ENCODE data around the gene AGO4. TPM values are rescaled to one million over a fixed set of nuclear protein-coding genes. Genes with fewer than 3 reads are reported as not detected.
"Not testable (repeated sequence)": the region's sequence is repeated elsewhere in the genome, so short reads cannot be mapped to it uniquely, and the experiment has no call there.

AGO4 gene
- 10 to 100 TPM; 16.2 to 35.2 (median 24.9) TPM for polyA plus RNA-seq (ENCODE audit: insufficient read length in 4 of 4)

DNA sequence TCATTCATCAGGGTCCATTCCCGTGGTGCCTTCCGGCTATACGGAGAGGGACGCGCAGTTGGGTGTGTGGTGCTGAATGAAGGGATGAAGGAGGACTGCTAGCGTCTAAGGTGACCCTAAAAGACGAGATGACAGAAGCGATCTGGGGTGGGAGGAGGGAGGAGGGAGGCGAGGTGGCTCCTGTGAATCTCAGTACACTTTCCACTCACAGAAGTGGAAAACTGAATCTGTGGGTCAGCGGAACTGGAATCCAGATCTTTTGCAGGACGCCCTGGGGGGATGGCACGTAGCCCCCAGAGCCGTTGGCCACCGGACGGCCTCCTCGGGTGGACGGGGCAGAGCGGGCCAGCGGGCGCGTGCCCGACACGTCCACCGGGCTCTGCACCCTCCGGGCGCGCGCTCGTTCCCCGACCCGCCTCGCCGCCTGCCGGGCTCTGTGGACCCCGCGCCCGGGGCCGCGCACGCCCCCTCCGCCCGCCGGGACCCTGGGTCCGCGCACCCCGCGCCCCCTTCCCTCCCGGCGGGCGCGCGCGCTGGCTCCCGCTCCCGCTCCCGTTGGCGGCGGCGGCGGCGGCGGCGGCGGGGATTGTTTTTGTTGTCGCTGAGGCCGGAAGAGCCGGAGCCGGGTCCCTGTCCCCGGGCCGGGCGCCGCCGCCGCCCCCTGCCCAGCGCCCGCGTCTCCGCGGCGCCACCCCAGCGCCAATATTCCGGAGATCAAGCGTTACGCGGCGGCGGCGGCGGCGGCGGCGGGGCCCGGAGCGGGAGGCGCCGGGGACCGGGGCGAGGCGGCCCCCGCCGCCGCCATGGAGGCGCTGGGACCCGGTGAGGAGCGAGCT lies at the start of gene AGO4:
AGO4 (plus strand) TSS at position 403 of the 836 bp plus-strand sequence; CDS start at position 804, 401 bp downstream.
- DNase-seq (ENCODE audit: low read depth in 4 of 4, low spot score in 2 of 4): peak in 3 of 4 donors; percentile 39 to 51 (median 41)

DNA sequence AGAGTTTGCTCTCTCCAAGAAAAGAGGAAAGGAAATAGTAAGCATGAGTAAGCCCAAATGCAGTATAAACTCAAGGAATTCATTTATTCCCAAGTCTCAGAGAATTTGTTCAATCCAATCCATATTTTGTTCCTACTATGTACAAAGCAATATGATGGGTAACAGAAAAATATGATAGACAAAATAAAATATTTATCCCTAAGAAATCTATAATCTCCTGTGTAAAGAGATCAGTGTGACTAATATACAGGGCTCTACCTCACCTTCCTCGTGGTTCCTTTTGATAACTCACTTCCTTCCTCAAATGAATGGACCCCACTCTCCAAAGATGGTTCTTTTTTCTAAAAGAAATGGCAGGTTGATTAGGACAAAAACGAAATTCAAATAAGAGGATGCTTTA lies 45.7 kb upstream of the AGO4 start:
- DNase-seq (ENCODE audit: low read depth in 4 of 4, low spot score in 2 of 4): no peak

GRCh38 chr1:35763201-35763600 lies 44.6 kb upstream of the AGO4 start:
- DNase-seq (ENCODE audit: low read depth in 4 of 4, low spot score in 2 of 4): no peak

- no peak for DNase-seq (ENCODE audit: low read depth in 4 of 4, low spot score in 2 of 4)
Measured at GRCh38 chr1:35764283-35764682, 43.5 kb upstream of the AGO4 start.

DNA sequence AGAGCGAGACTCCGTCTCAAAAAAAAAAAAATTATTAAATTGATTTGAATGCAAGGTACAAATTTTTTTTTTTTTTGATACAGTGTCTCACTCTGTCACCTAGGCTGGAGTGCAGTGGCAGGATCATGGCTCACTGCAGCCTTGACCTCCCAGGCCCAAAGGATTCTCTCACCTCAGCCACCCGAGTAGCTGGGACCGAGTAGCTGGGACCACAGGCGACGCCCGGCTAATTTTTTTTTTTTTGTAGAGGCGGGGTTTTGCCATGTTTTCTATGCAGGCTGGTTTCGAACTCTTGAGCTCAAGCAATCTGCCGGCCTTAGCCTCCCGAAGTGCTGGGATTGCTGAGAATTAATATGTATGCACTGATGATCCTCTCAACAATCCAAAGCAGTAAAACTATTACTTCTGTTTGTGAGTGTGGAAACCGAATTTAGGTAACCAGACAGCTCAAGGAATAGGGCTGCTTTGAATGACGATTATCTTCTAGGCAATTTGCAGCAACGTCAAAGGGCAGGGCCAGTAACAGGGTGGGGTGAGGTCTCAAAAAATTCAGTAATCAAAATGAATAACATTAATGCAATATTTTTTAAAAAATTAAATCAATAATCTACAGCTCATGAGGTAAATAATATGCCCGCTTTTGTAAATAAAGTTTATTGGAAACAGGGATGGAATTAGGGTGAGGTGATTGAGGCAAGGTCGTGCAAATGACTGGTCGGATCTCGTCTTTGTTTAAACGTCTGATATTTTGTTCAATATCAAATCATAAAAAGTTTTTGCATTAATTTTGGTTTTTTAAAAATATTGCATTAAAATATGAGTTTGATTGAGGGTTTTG lies 39.2 kb upstream of the AGO4 start:
- DNase-seq (ENCODE audit: low read depth in 4 of 4, low spot score in 2 of 4): peak in 1 of 4 donors; percentile 2

GRCh38 chr1:35769188-35769758 lies 38.5 kb upstream of the AGO4 start:
- peak; percentile 62 to 89 (median 77) for DNase-seq (ENCODE audit: low read depth in 4 of 4, low spot score in 2 of 4)

GRCh38 chr1:35773711-35774110 lies 34.1 kb upstream of the AGO4 start:
- no peak for DNase-seq (ENCODE audit: low read depth in 4 of 4, low spot score in 2 of 4)

DNA sequence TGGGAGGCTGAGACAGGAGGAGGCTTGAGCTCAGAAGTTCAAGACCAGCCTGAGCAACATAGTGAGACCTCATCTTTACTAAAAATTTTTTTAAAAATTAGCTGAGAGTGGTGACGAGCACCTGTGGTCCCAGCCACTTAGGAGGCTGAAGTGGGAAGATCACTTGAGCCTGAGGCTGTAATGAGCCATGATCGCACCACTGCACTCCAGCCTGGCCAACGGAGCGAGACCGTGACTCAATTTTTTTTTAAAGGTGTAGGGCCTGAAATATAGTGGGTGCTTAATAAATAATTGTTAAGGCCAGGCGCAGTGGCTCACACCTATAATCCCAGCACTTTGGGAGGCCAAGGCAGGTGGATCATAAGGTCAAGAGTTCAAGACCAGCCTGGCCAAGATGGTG lies 31.6 kb upstream of the AGO4 start:
- not testable (repeated sequence) for DNase-seq (ENCODE audit: low read depth in 4 of 4, low spot score in 2 of 4)

DNA sequence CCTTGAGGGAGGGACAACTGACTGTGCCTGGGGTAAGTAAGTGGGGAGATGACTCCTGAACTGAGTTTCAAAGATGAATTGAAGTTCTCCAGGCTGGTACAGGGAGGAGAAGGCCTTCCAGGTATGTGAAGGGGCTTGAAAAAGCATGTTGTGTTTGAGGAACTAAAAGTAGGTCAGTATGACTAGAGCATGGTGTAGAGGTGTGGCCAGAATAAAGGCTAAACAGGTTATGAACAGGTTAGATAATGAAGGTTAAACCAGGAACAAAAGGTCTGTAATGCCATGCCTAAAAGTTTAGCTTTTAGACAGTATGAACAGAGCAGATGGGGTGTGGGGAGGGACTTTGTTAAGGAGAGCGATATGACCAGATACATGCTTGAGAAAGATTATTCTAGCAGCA lies 30.7 kb upstream of the AGO4 start:
- no peak for DNase-seq (ENCODE audit: low read depth in 4 of 4, low spot score in 2 of 4)

DNA sequence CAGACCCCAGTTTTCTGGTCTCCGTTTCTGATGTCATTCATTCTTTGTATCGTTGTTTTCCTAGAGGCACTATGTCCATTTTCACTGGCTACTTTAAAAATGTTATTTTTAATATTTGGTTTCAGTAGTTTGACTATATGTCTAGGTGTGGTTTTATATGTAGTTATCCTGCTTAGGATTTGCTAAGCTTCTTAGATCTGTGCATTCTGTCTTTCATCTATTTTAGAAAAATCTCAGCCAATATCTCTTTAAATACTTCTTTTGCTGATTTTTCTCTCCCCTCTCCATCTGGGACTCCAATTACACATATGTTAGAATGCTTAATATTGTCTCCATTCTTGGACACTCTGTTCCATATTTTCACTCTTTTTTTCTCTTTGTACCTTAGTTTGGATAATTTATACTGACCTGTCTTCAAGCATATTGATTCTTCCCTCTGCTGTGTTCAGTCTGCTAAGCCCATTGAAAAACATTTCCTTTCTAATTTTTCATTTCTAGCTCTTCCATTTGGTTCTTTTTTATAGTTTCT lies 24.7 kb upstream of the AGO4 start:
- no peak for DNase-seq (ENCODE audit: low read depth in 4 of 4, low spot score in 2 of 4)

GRCh38 chr1:35784364-35784763 lies 23.5 kb upstream of the AGO4 start:
- DNase-seq (ENCODE audit: low read depth in 4 of 4, low spot score in 2 of 4): not testable (repeated sequence)

GRCh38 chr1:35788139-35788538 lies 19.7 kb upstream of the AGO4 start:
- no peak for DNase-seq (ENCODE audit: low read depth in 4 of 4, low spot score in 2 of 4)

DNA sequence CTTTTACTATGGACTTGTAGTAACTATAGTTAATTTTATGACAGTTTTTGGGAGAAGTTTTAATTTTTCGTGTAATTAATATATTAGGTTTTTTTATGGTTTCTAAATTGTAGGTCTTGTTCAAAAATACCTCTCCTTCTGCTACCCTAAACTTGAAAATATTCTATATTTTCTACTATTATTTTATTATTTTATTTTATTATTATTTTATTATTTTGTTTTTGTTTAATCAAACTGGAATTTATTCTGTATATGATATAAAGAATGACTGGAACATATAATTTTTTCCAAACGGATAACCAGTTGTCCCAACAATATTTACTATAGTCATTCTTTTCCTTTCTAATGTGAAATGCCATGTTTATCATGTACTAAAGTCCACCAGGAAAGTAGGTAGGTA lies 17.1 kb upstream of the AGO4 start:
- no peak for DNase-seq (ENCODE audit: low read depth in 4 of 4, low spot score in 2 of 4)

- DNase-seq (ENCODE audit: low read depth in 4 of 4, low spot score in 2 of 4): no peak
Measured at GRCh38 chr1:35795295-35795694, 12.5 kb upstream of the AGO4 start.

GRCh38 chr1:35797380-35797779 lies 10.4 kb upstream of the AGO4 start:
- DNase-seq (ENCODE audit: low read depth in 4 of 4, low spot score in 2 of 4): no peak

DNA sequence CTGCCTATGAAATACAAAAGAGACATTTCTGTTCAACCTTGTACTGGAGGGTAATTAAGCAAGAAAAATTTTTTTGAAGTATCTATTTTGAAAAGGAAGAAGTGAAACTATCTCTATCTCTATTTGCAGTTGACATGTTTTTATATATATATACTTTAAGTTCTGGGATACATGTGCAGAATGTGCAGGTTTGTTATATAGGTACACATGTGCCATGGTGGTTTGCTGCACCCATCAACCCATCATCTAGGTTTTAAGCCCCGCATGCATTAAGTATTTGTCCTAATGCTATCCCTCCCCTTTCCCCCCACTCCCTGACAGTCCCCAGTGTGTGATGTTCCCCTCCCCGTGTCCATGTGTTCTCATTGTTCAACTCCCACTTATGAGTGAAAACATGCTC lies 9.8 kb upstream of the AGO4 start:
- DNase-seq (ENCODE audit: low read depth in 4 of 4, low spot score in 2 of 4): not testable (repeated sequence)

- not testable (repeated sequence) for DNase-seq (ENCODE audit: low read depth in 4 of 4, low spot score in 2 of 4)
Measured at GRCh38 chr1:35800167-35800887, 7.5 kb upstream of the AGO4 start.

- DNase-seq (ENCODE audit: low read depth in 4 of 4, low spot score in 2 of 4): peak in 3 of 4 donors; percentile 8 to 15 (median 9)
Measured at GRCh38 chr1:35808450-35809113, 766 bp downstream of the AGO4 start.

Data from left renal cortex interstitium (tissue), 4 donors.